ENCODE results near the gene THG1L.

The THG1L gene

DNA sequence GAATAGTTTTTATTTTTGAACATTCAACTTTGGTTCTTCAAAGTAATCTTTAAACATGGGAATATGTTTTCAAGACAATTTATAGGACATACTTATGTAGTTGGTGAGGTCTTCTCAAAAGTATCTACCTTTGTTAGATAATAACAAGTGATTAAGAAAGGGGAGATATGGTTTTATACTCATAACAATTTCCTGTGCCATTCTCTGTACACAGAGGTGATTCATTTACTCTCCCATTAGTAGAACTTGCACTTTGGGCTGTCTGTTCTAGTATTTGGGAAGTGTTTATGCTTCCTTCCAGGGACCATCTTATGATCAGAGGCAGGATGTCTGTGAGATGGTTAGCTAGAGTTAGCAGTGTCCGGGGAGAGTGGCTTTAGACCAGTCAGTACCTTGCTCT lies 27.5 kb downstream of the THG1L start:
- DNase-seq (ENCODE audit: low spot score), result no peak

GRCh38 chr5:157761690-157762621 lies 30.7 kb downstream of the THG1L start:
- peak; percentile 83 for DNase-seq (ENCODE audit: low spot score)

DNA sequence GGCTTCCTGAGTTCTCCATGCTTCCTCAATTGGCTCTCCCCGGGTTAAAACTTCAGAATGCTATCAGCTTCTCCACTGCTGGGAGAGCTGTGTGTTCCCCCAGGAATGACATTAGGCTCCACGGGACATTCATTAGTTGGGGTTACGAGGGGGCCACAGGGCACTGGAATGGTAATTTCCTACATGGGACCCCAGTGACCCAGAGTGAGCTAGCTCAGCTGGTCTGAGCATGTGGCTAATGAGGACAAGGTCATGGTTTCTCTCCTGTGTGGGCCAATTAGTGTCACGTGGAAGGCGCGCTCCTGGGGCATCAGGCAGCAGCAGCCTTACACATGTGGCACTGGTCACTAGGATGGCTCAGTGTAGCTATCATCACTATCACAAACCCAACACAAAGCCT lies 33.3 kb downstream of the THG1L start:
- no peak for DNase-seq (ENCODE audit: low spot score)

- DNase-seq (ENCODE audit: low spot score), result no peak
Observed at GRCh38 chr5:157766442-157766841, 35.2 kb downstream of the THG1L start.

GRCh38 chr5:157766902-157767301 lies 35.7 kb downstream of the THG1L start:
- no peak for DNase-seq (ENCODE audit: low spot score)

DNA sequence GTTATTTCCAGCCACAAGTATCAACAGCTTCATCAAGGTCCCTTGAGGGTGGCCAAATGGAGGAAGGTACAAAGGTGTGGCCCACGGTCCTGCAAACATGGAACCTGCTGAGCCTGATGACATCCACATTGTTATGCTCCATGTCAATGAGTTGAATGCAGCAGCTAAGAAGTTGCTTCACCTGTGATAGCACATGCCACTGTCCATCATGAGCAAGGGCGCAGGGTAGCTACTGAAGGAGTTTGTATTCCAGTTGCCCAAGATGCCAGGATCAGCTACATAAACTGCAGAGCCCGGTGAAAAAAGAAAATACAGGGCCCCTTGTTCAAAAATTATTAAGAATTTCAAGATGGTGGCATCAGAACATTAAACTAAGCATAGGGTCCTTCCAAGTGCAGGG lies 36.5 kb downstream of the THG1L start:
- no peak for DNase-seq (ENCODE audit: low spot score)

DNA sequence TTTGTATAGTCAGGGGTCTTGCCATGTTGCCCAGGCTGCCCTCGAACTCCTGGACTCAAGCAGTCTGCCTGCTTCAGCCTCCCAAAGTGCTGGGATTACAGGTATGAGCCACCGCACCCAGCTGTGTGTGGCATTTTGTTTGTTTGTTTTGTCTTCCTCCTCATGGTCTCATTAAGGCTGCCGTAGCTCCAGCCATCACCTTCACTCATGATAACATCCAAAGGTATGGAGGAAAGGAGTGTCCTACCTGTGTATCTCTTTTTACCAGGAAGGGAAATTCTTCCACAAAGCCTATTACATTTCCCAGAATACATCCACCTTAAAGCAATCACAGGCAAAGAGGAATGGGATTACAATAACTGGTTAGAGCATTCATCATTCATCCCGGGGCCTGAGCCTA lies 39.4 kb downstream of the THG1L start:
- DNase-seq (ENCODE audit: low spot score), result no peak

DNA sequence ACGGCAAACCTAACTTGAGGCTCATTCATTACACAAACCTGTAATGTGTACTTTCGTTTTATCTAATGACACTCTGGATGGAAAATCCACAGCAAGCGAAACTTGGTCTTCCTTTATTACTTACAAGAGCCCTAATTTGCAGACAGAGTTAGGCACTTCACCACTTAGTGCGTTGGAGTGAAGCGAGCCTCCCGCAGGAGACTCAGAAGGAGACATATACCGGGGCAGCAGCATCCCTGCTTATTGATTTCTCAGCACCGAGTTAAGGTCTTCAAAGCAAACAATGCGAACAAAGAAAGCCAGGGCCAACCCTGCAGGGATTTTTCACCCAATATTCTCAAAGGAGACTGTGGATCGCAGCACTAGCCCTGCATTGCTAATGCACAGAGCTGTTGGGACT lies 40.9 kb downstream of the THG1L start:
- DNase-seq (ENCODE audit: low spot score), result no peak

DNA sequence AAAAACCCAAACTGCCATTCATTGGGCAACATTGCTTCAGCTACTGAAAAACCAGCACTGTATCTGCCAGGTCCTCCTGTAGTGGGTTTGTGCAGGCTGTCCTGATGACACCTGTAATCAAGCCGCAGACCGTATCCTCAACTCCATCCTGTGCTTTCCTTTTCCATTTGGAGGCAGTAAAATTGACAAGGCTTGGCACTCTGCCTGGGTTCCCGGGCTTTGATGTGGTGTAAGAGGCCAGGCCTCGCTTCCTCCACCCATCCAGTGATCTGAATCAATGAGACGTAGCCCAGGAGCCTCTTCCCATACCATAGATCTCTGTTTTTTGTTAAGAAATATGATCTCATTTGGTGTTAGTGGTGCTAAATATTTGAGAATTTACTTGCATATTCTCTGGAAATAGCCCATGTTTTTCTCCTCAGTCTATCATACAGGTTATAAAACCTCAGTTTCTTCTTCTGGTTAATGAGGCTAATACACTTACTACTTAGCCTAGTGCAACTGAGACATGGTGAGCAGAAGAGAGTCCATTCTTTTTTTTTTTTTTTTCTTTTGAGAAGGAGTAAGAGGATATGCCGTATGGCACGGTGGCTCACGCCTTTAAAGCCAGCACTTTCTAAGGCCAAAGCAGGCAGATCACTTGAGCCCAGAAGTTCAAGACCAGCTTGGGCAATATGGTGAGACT lies 47.0 kb downstream of the THG1L start:
- DNase-seq (ENCODE audit: low spot score), result no peak

GRCh38 chr5:157779221-157779620 lies 48.0 kb downstream of the THG1L start:
- DNase-seq (ENCODE audit: low spot score), result no peak

DNA sequence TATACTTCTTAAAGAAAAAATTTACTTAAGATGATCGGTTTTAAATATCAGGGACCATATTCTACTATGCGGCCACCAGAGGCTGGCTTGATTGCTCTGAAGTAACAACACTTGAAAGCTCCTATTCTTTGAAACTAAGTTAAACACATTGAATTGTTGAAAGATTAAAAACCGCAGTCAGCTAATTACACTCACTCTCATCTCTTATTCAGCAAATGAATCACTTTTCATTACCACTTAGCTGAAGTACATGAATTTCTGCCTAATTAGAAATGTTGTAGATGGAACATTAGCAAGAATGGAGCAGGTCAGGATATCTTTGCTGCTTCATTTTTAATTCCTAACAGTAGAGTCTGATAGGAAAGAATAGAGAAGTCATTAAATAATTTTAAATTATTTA lies 54.6 kb downstream of the THG1L start:
- no peak for DNase-seq (ENCODE audit: low spot score)

Data from NAMALWA (cell line).